ENCODE measurements around the gene LRRC59.

GRCh38 chr17:50372222-50372757 is 25.0 kb downstream of the LRRC59 start:
- TF ChIP-seq TAF1 (IDR thresholded peaks at IDR 0.05; ENCODE audit: borderline replicate concordance, low read depth, low read length): no peak
- TF ChIP-seq POLR2AphosphoS5 (IDR thresholded peaks at IDR 0.05; ENCODE audit: low read depth, low read length): no peak
